Activated CD4-positive, alpha-beta T cell treated with anti-CD3 and anti-CD28 coated beads, Interleukin-2, amount 50 U/mL, for 48 hours (primary cell): ENCODE measurements around the gene MYLK2.
A peak's percentile ranks its signal among the peaks of the same experiment; 100 is the strongest.

Experiments used
- DNase-seq, 2 experiments: peaks; one replicate each; pipeline ENCODE4 v3.0.0-alpha.2; 2020

Gene MYLK2

DNA sequence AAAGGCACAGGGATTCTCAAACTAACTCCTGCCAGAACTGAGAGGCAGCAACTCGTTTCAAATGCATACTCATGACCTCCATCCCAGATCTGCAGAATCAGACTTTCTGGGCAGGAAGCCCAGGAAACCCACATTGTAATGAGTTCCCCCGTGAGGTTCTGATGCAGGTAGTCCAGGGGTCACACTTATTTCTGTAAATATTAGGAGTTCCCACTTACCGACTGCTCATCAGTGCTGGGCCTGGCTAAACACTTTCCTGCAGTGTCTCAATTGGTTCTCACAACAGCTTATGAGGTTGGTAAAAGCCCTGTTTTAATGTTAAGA, 39.6 kb downstream of the MYLK2 start:
- no peak for DNase-seq

GRCh38 chr20:31859266-31859997, 40.3 kb downstream of the MYLK2 start:
- DNase-seq = no peak

- DNase-seq = no peak
Observed at GRCh38 chr20:31859998-31860380, 40.8 kb downstream of the MYLK2 start.

GRCh38 chr20:31860390-31861134, 41.4 kb downstream of the MYLK2 start:
- no peak for DNase-seq

DNA sequence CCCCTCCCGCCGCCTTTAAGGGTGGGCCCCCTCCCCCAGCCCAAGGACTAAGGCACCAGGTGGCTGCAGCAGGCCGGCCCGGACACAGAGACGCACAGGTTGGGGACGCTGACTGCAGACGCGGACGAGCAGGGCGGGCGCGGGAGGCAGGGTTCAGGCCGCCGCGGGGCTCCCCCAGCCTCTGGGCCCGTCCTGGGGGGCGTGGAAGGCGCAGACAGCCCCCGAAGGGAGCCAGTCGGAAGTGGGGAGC, 41.9 kb downstream of the MYLK2 start:
- peak in 1 of 2 experiments; percentile 9 for DNase-seq

DNA sequence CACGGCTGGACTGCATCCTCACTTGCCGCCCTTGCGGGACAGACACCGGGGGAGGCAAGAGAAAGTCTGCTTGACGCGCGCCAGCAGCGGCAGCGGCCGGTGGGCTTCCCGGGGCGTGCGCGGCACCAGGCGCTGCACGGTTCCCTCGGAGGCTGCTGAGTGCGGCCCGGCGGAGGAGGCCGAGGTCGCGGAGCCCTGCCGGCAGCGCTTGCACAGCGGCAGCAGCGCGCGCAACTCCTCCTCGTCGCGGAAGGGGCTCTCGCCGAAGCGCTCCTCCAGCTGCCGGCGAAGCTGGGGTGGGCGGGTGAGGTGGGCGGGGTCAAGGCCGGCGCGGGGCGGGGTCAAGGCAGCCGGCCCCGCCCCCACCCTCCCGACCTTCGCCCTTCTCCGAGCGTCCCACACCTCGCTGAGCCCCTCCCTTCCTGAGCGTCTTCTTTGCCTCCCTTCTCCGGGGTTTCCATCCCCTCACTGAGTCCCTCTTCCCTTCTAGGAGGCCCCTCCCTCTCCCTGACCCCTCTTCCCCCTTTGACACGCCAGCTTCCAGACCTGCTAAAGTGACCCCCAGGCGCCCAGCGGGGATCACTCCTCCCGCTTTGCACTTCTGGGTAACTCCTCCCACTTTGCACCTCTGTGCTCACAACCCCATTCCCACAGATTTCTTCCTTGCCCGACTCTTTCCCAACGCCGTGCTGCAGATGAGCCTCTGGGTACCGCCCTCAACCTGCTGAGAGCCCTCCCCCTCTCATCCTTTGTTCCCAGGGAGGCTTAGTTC, 42.4 kb downstream of the MYLK2 start:
- peak; percentile 62 to 64 for DNase-seq

DNA sequence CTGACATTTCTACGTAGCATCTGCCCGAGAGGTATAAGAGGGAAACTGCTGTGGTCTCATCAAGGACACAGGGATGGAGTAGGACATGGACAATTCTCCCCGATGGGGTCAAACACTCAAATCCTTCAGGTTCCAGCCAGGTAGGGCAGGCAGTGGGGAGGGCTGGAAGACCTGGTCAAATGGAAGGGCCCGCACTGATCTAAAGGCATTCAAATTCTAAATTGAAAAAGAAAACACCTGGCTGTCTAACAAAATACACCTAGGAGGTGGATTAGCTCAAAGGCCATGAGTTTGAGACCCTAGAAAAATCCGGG, 43.0 kb downstream of the MYLK2 start:
- no peak for DNase-seq

DNA sequence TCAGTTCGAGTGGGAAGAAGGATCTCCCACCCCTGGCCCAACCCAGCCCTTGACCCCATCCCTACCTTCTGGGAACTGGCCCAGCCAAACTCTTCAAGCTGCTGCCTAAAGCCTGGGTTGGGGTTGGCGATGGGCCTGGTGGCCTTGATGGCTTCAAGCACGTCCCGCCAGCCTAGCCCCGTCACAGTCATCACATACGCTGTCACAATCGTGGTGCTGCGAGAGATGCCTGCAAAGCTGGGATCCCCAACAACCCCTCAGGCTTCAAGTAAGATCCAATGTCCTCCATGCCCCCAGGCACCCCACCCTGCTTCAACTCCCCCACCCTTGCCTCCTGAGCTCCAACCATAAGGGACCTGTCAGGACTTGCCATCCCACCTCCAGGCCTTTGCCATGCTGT, 43.4 kb downstream of the MYLK2 start:
- no peak for DNase-seq

DNA sequence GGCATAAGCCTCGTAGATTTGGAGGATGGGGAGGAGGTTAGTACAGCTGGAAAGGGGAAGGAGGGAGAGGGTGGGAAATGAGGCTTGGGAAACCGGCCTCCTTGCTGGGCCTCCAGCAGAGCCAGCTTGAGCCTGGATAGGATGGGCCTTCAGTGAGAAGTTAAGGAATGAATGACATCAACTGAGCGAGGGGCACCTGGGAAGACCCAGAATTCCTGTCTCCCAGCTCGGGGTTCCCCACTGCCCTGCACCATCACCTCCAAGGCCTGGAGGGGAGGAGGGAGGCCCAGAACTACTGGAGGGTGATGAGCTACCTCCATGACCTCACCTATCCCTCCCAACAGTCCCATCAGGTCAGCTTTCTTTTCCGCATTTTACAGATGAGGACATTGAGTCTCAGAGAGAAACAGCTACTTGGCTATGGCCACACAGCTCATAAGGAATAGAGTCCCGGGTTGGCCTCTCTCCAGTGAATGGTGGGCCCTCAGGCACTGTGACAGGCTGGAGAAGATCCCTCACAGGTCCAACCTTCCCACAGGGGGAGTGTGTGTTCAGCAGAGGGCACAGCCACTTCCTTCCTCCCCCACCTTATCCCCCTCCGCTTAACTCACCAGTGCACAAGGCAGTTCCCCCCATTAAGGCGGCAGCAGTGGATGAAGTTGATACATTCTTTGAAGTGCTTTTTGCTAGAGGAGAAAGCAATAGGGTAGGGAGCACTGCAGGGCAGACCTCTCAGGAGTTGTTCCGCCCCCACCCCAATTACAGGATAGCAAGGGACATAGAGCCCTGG, 44.3 kb downstream of the MYLK2 start:
- DNase-seq = no peak

GRCh38 chr20:31864521-31865400, 45.6 kb downstream of the MYLK2 start:
- DNase-seq = no peak

GRCh38 chr20:31866221-31866620, 47.1 kb downstream of the MYLK2 start:
- DNase-seq = no peak

- no peak for DNase-seq
Observed at GRCh38 chr20:31868853-31869672, 49.9 kb downstream of the MYLK2 start.

DNA sequence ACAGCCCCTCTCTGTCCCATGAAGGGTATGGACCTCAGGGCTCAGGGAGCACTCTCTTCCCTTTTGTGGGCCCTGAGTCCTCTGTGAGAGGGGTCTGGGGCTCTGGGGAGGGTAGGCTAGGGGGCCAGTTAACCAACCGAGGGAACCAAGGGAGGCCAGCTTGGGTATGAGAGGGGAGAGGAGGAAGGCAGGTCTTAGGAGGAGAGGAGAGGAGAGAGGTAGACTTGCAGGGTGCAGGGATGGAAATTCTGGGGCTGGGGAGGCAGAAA, 50.5 kb downstream of the MYLK2 start:
- DNase-seq = no peak

DNA sequence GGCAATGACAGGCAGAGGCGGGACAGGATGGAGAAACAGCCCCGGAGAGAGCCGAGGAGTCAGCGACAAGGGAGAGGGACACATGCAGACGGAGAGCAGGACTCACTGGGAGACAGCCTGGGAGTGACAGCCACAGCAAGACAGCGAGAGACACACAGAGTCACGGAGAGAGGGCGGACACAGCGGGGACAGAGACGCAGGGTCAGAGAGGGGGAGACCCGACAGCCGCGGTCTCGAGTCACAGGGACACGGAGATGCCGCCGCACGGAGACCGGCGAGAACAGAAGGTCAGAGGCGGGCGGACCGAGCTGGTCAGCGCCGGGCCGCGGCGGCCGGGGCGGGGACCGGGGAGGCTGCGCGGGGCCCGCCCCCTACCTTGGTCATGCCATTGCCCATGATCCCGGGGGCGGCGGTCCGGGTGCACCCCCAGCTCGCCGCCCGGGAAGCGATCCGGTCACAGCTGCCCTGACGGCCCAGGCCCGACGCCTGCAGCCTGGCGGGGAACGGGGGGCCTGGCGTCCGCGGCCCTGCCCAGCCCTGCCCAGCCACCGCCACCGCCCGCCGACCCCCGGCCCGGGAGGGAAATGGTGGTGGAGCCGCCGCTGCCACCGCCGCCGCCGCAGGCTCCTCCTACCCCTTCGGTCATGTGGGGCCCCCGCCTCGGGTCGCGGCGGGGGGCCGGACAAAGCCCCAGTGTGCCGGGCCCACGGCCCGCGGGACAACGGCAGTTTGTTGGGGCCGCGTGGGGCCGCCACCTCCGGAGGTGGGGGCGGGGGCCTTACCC, 51.0 kb downstream of the MYLK2 start, which contains the start of the genes DUSP15 and TTLL9:
DUSP15 (minus strand) TSS at position 586 of the 784 bp plus-strand sequence; CDS start at position 396, 190 bp downstream.
TTLL9 (plus strand) TSS at position 693 of the 784 bp plus-strand sequence. CDS start 493 bp downstream, outside the sequence.
- peak in 1 of 2 experiments; percentile 14 for DNase-seq

DNA sequence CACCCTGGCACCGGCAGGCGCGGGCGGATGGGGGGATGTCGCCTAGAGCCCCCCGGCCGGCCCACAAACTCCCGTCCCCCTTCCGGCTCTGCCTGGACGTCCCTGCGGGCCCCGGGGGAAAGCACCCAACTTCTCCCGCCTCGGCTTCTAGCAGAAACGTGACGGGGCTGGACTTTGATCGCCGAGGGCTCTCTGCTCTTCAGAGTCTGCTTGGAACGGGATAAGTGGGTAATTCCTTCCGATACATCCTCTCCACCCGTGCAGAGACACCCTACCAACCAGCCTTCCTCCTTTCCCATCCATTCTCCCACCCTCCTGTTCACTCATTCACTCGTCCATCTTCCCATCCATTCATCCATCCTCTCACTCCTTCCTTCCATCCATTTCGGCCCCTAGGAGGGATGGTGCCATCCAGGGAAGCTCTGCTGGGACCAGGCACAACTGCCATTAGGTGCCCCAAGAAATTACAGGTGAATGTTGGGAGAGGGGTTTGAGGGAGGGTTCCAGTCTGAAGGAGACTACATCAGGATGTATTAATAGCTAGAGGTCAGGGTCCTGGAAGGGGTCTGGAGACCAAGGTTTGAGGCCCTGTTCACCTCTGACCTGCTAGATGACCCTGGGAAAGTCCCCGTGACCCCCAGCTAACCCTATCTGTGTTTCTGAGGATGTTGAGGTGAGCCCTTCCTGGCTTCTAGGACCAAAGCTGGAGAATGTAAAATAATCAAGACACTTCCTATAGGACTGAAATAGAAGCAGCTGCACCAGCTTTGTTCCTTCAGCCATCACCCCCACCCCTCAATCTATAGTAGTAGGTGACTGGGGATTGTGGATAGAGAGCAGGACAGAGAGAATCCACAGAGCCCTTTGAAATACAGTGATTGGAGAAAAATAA, 51.8 kb downstream of the MYLK2 start:
- no peak for DNase-seq

GRCh38 chr20:31871618-31871954, 52.4 kb downstream of the MYLK2 start:
- no peak for DNase-seq

GRCh38 chr20:31872406-31872805, 53.2 kb downstream of the MYLK2 start:
- no peak for DNase-seq

DNA sequence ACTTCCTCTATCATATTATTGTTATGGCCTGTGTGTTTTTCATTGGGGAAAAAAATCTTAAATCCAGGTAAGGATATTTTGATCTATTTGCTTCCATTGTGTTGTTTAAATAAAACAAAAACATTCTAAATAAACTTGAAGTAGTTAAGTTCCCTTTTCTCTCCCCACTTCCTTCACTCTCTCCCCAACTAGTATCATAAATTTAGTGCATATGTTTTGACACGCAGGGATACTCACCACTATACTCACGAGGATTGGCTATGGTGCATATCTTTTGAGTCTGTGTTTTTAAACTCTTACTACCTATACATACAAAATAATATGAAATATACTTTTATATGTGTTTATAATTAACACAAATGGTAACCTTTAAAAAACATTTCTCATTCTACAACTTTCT, 56.5 kb downstream of the MYLK2 start:
- no peak for DNase-seq

DNA sequence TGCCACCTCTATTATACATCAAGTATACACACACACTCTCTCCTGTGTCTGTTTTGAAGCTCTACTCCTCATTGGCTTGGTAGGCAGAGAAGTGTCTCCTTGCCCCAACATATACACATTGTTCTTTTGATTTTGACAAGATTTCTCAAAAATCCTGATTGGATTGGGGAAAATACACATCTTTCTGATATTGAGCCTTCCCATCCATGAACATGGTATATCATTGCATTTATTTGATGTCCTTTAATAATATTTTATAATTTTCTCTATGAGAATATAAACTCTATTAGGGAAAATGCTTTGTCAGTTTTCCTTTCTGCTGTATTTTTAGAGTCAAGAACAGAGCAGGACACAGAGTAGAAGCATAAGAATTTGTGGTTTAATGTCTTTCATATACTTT, 58.5 kb downstream of the MYLK2 start:
- DNase-seq = no peak
